Measurements from ENCODE around the gene DIAPH3.

DIAPH3 gene

GRCh38 chr13:59663707-59664106 lies 500.0 kb downstream of the DIAPH3 start:
- no peak for TF ChIP-seq CTCF (conservative IDR thresholded peaks at IDR 0.05; ENCODE audit: control insufficient read depth, insufficient read depth, low read depth, low read length)
- no peak overlapping the region for H3K4me3 ChIP-seq (ENCODE audit: control insufficient read depth, low read depth, low read length)
- DNase-seq (ENCODE audit: low read depth) = no peak

GRCh38 chr13:59660582-59660981 lies 503.1 kb downstream of the DIAPH3 start:
- no peak overlapping the region for H3K4me3 ChIP-seq (ENCODE audit: control insufficient read depth, low read depth, low read length)
- TF ChIP-seq CTCF (conservative IDR thresholded peaks at IDR 0.05; ENCODE audit: control insufficient read depth, insufficient read depth, low read depth, low read length) = no peak
- DNase-seq (ENCODE audit: low read depth) = no peak

GRCh38 chr13:59659981-59660380 lies 503.7 kb downstream of the DIAPH3 start:
- TF ChIP-seq CTCF (conservative IDR thresholded peaks at IDR 0.05; ENCODE audit: control insufficient read depth, insufficient read depth, low read depth, low read length) = no peak
- no peak overlapping the region for H3K4me3 ChIP-seq (ENCODE audit: control insufficient read depth, low read depth, low read length)
- DNase-seq (ENCODE audit: low read depth) = no peak

GRCh38 chr13:59658738-59659330 lies 504.9 kb downstream of the DIAPH3 start:
- H3K4me3 ChIP-seq (ENCODE audit: control insufficient read depth, low read depth, low read length) = no peak overlapping the region
- no peak for TF ChIP-seq CTCF (conservative IDR thresholded peaks at IDR 0.05; ENCODE audit: control insufficient read depth, insufficient read depth, low read depth, low read length)
- no peak for DNase-seq (ENCODE audit: low read depth)

- no peak overlapping the region for H3K4me3 ChIP-seq (ENCODE audit: control insufficient read depth, low read depth, low read length)
- DNase-seq (ENCODE audit: low read depth) = no peak
- TF ChIP-seq CTCF (conservative IDR thresholded peaks at IDR 0.05; ENCODE audit: control insufficient read depth, insufficient read depth, low read depth, low read length) = no peak
Measured at GRCh38 chr13:59658027-59658737, 505.5 kb downstream of the DIAPH3 start.

- no peak for DNase-seq (ENCODE audit: low read depth)
- H3K4me3 ChIP-seq (ENCODE audit: control insufficient read depth, low read depth, low read length) = no peak overlapping the region
- no peak for TF ChIP-seq CTCF (conservative IDR thresholded peaks at IDR 0.05; ENCODE audit: control insufficient read depth, insufficient read depth, low read depth, low read length)
Measured at GRCh38 chr13:59653916-59654315, 509.8 kb downstream of the DIAPH3 start.
